Measurements from ENCODE around the gene KCNC1.

The KCNC1 gene

GRCh38 chr11:17696741-17697140, 37.8 kb upstream of the KCNC1 start:
- no peak for TF ChIP-seq EZH2 (IDR thresholded peaks at IDR 0.05; ENCODE audit: borderline replicate concordance, low read length)
- TF ChIP-seq CTCF (IDR thresholded peaks at IDR 0.05; ENCODE audit: low read length) = no peak
- Histone ChIP-seq H3K27ac (ENCODE audit: low read depth, low read length, poor library complexity, severe bottlenecking) (no peak overlapping the region), H3K9me3 (ENCODE audit: low read length) (no peaks in the 10 kb centered on the region), H3K4me1 (ENCODE audit: insufficient read depth, low read length, severe bottlenecking) (no peaks in the 10 kb centered on the region), H2AFZ (ENCODE audit: low read length) (no peak overlapping the region), H3K9me2 (ENCODE audit: low read depth, low read length) (no peaks in the 10 kb centered on the region), H3K79me2 (ENCODE audit: insufficient read depth, low read length) (no peaks in the 10 kb centered on the region), H3F3A (ENCODE audit: insufficient read depth, low read length) (no peaks in the 10 kb centered on the region), H3K4me2 (ENCODE audit: low read length) (no peak overlapping the region), H3K27me3 (ENCODE audit: insufficient read depth, low read length) (no peaks in the 10 kb centered on the region), H3K9ac (ENCODE audit: low read length) (no peak overlapping the region), H3K4me3 (ENCODE audit: low read depth, low read length, poor library complexity, severe bottlenecking) (no peak overlapping the region), H4K20me1 (ENCODE audit: insufficient read depth, low read length) (no peaks in the 10 kb centered on the region), H3K36me3 (ENCODE audit: insufficient read depth, low read length) (no peaks in the 10 kb centered on the region)

- no peak overlapping the region for H3K4me3 ChIP-seq (ENCODE audit: low read depth, low read length, poor library complexity, severe bottlenecking)
- H3K4me2 ChIP-seq (ENCODE audit: low read length) = no peak overlapping the region
- no peaks in the 10 kb centered on the region for H3K9me2 ChIP-seq (ENCODE audit: low read depth, low read length)
- H3K36me3 ChIP-seq (ENCODE audit: insufficient read depth, low read length) = no peaks in the 10 kb centered on the region
- H3K9ac ChIP-seq (ENCODE audit: low read length) = no peak overlapping the region
- H3K27ac ChIP-seq (ENCODE audit: low read depth, low read length, poor library complexity, severe bottlenecking) = no peak overlapping the region
- no peaks in the 10 kb centered on the region for H3K9me3 ChIP-seq (ENCODE audit: low read length)
- H3F3A ChIP-seq (ENCODE audit: insufficient read depth, low read length) = no peaks in the 10 kb centered on the region
- H4K20me1 ChIP-seq (ENCODE audit: insufficient read depth, low read length) = no peaks in the 10 kb centered on the region
- no peaks in the 10 kb centered on the region for H3K79me2 ChIP-seq (ENCODE audit: insufficient read depth, low read length)
- no peak overlapping the region for H2AFZ ChIP-seq (ENCODE audit: low read length)
- TF ChIP-seq EZH2 (IDR thresholded peaks at IDR 0.05; ENCODE audit: borderline replicate concordance, low read length) (no peak), CTCF (IDR thresholded peaks at IDR 0.05; ENCODE audit: low read length) (no peak)
- no peaks in the 10 kb centered on the region for H3K4me1 ChIP-seq (ENCODE audit: insufficient read depth, low read length, severe bottlenecking)
- H3K27me3 ChIP-seq (ENCODE audit: insufficient read depth, low read length) = no peaks in the 10 kb centered on the region
Measured at GRCh38 chr11:17697175-17697949, 37.2 kb upstream of the KCNC1 start.

- no peaks in the 10 kb centered on the region for H3K4me1 ChIP-seq (ENCODE audit: insufficient read depth, low read length, severe bottlenecking)
- H3K27ac ChIP-seq (ENCODE audit: low read depth, low read length, poor library complexity, severe bottlenecking) = no peak overlapping the region
- H3K9ac ChIP-seq (ENCODE audit: low read length) = no peak overlapping the region
- no peak overlapping the region for H3K4me2 ChIP-seq (ENCODE audit: low read length)
- H3K4me3 ChIP-seq (ENCODE audit: low read depth, low read length, poor library complexity, severe bottlenecking) = no peak overlapping the region
- no peaks in the 10 kb centered on the region for H3K9me3 ChIP-seq (ENCODE audit: low read length)
- no peaks in the 10 kb centered on the region for H3K9me2 ChIP-seq (ENCODE audit: low read depth, low read length)
- no peak overlapping the region for H2AFZ ChIP-seq (ENCODE audit: low read length)
- no peaks in the 10 kb centered on the region for H3F3A ChIP-seq (ENCODE audit: insufficient read depth, low read length)
- TF ChIP-seq EZH2 (IDR thresholded peaks at IDR 0.05; ENCODE audit: borderline replicate concordance, low read length) (no peak), CTCF (IDR thresholded peaks at IDR 0.05; ENCODE audit: low read length) (no peak)
- no peaks in the 10 kb centered on the region for H3K79me2 ChIP-seq (ENCODE audit: insufficient read depth, low read length)
- no peaks in the 10 kb centered on the region for H4K20me1 ChIP-seq (ENCODE audit: insufficient read depth, low read length)
- H3K36me3 ChIP-seq (ENCODE audit: insufficient read depth, low read length) = no peaks in the 10 kb centered on the region
- no peaks in the 10 kb centered on the region for H3K27me3 ChIP-seq (ENCODE audit: insufficient read depth, low read length)
Measured at GRCh38 chr11:17699147-17700114, 35.1 kb upstream of the KCNC1 start.

Data from OCI-LY1 (cell line).